ENCODE measurements around the gene CLEC3A.
"Not testable (repeated sequence)": the region's sequence is repeated elsewhere in the genome, so short reads cannot be mapped to it uniquely, and the experiment has no call there.

CLEC3A gene

GRCh38 chr16:78034530-78034929 is 12.2 kb downstream of the CLEC3A start:
- peak; percentile 35 for DNase-seq (ENCODE audit: low spot score)

- DNase-seq (ENCODE audit: low spot score) = no peak
Measured at GRCh38 chr16:78035012-78035411, 12.7 kb downstream of the CLEC3A start.

GRCh38 chr16:78040396-78040795 is 18.0 kb downstream of the CLEC3A start:
- DNase-seq (ENCODE audit: low spot score) = no peak

GRCh38 chr16:78045865-78046581 is 23.7 kb downstream of the CLEC3A start:
- peak; percentile 11 for DNase-seq (ENCODE audit: low spot score)

- no peak for DNase-seq (ENCODE audit: low spot score)
Measured at GRCh38 chr16:78048319-78048718, 26.0 kb downstream of the CLEC3A start.

GRCh38 chr16:78050734-78051400 is 28.5 kb downstream of the CLEC3A start:
- no peak for DNase-seq (ENCODE audit: low spot score)

- DNase-seq (ENCODE audit: low spot score) = no peak
Measured at GRCh38 chr16:78057803-78058564, 35.6 kb downstream of the CLEC3A start.

GRCh38 chr16:78059806-78060205 is 37.5 kb downstream of the CLEC3A start:
- not testable (repeated sequence) for DNase-seq (ENCODE audit: low spot score)

GRCh38 chr16:78060295-78060694 is 37.9 kb downstream of the CLEC3A start:
- DNase-seq (ENCODE audit: low spot score) = no peak

GRCh38 chr16:78060809-78061208 is 38.5 kb downstream of the CLEC3A start:
- DNase-seq (ENCODE audit: low spot score) = no peak

GRCh38 chr16:78065319-78065718 is 43.0 kb downstream of the CLEC3A start:
- no peak for DNase-seq (ENCODE audit: low spot score)

- DNase-seq (ENCODE audit: low spot score) = no peak
Measured at GRCh38 chr16:78069913-78070312, 47.6 kb downstream of the CLEC3A start.

DNA sequence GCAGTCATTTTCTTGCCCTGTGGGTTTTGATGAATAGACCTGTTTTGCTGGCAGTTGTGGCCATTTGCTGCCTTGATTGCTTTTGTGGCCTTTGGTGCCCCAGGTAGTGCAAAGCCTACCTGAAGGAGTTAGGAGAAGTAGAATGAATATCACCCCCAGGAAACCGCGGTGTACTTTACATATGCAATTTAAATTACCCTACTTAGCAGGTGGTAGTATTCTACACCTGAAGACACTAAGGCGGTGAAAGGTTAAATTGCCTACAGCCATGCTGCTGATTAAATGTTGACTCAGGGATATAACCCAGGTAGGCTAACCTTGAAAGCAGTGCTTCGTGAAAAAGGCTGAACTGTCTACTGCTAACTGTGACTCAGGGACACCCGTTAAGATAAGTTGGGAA is 49.9 kb downstream of the CLEC3A start:
- no peak for DNase-seq (ENCODE audit: low spot score)

DNA sequence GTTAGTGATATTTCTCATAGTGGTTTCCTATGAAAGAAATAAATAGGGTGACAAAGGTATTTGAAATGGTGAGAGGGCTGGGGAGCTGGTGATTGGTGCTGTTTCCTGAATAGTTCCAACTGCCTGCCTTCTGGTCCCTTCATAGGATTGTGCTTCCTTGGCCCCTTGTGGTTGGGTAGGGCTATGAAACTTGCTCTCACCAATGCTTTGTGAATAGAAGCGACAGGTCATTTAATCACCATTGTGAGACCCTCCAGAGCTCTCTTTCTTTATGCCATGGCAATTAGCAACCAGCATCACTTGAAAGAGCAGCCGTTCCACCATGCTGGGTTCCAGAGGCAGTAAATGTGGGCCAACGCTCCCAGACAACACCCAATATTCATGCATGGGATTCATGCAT is 53.5 kb downstream of the CLEC3A start:
- no peak for DNase-seq (ENCODE audit: low spot score)

DNA sequence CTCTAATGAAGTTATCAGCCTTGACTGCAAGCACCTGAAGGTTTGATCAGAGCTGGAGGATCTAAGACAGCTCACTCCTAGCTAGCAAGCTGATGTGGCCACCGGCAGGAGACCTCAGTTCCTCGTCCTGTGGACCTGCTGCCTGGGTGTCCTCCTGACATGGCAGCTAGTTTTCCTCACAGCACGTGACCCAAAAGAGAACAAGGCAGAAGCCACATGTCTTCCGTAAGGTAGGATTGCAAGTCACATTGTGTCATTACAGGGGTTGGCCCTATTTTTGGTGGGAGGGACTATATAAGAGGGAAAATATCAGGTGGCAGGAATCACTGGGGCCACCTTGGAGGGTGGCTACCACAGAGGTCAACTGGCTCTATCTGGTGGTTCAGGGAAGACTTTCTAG is 59.0 kb downstream of the CLEC3A start:
- no peak for DNase-seq (ENCODE audit: low spot score)
